Neural cell (in vitro differentiated cells): ENCODE measurements around the gene AKR1E2. TPM values are rescaled to one million over a fixed set of nuclear protein-coding genes. Genes with fewer than 3 reads are reported as not detected.

Experiments used
- H2AFZ ChIP-seq: fragments of 200-600, 300-800 bp; sonication (generic), shearing (Covaris generic); 2 replicates; pipeline ENCODE4 v1.6.0; 2014; ENCODE audit warnings: low read depth, mild to moderate bottlenecking, antibody characterized with exemption, low read length, moderate library complexity
- H3F3A ChIP-seq: fragments of 200-600 bp; shearing (Covaris generic); 2 replicates; pipeline ENCODE4 v1.6.1; 2016; ENCODE audit warnings: mild to moderate bottlenecking, moderate library complexity, mixed read lengths, antibody characterized with exemption, low read length; ENCODE audit not compliant: insufficient read depth, poor library complexity, severe bottlenecking
- H3K27ac ChIP-seq: fragments of 200-600, 300-800 bp; sonication (generic), shearing (Covaris generic); 2 replicates; pipeline ENCODE4 v1.5.1; 2014; ENCODE audit warnings: mild to moderate bottlenecking, low read length, moderate library complexity
- H3K27me3 ChIP-seq: fragments of 300-800, 200-600 bp; sonication (generic), shearing (Covaris generic); 2 replicates; pipeline ENCODE4 v1.6.0; 2014; ENCODE audit warnings: mild to moderate bottlenecking, low read depth, low read length, moderate library complexity; ENCODE audit not compliant: insufficient read depth
- H3K36me3 ChIP-seq: fragments of 300-800, 200-600 bp; sonication (generic), shearing (Covaris generic); 2 replicates; pipeline ENCODE4 v1.5.1; 2014; ENCODE audit warnings: mild to moderate bottlenecking, antibody characterized with exemption, low read length, moderate library complexity; ENCODE audit not compliant: insufficient read depth
- H3K4me2 ChIP-seq: fragments of 300-800, 200-600 bp; sonication (generic), shearing (Covaris generic); 2 replicates; pipeline ENCODE4 v1.6.0; 2014; ENCODE audit warnings: mild to moderate bottlenecking, low read length
- H3K4me3 ChIP-seq: fragments of 300-800, 200-600 bp; sonication (generic), shearing (Covaris generic); 2 replicates; pipeline ENCODE4 v1.5.1; 2014; ENCODE audit warnings: mild to moderate bottlenecking, low read length, moderate library complexity
- H3K79me2 ChIP-seq: fragments of 200-600 bp; shearing (Covaris generic); replicated peaks from 2 replicates; pipeline ENCODE4 v1.6.0; 2014; ENCODE audit warnings: mild to moderate bottlenecking, low read length, moderate library complexity; ENCODE audit not compliant: insufficient read depth
- H3K9ac ChIP-seq: fragments of 300-800, 200-600 bp; sonication (generic), shearing (Covaris generic); 2 replicates; pipeline ENCODE4 v1.6.1; 2016; ENCODE audit warnings: mild to moderate bottlenecking, low read length, mixed read lengths
- H3K9me2 ChIP-seq: fragments of 200-600 bp; shearing (Covaris generic); 2 replicates; pipeline ENCODE4 v1.6.1; 2016; ENCODE audit warnings: mild to moderate bottlenecking, low read length, mixed read lengths; ENCODE audit not compliant: insufficient read depth
- H3K9me3 ChIP-seq: fragments of 200-600, 300-800 bp; sonication (generic), shearing (Covaris generic); 2 replicates; pipeline ENCODE4 v1.6.1; 2016; ENCODE audit warnings: mild to moderate bottlenecking, mixed run types, low read length, moderate library complexity, mixed read lengths
- H4K20me1 ChIP-seq: fragments of 200-600 bp; shearing (Covaris generic); 2 replicates; pipeline ENCODE4 v1.6.1; 2016; ENCODE audit warnings: mild to moderate bottlenecking, mixed run types; ENCODE audit not compliant: insufficient read depth
- EP300 ChIP-seq: fragments of 450-650 bp; conservative IDR thresholded peaks from 2 replicates; pipeline ENCODE4 v1.6.1; 2014; ENCODE audit warnings: antibody characterized with exemption, mild to moderate bottlenecking, moderate library complexity; ENCODE audit not compliant: poor library complexity, severe bottlenecking
- EZH2 ChIP-seq: fragments of 200-600, 300-800 bp; shearing (Covaris generic), sonication (generic); IDR thresholded peaks from 2 replicates; pipeline ENCODE4 v1.6.1; 2014; ENCODE audit warnings: antibody characterized with exemption, low read length, borderline replicate concordance, mild to moderate bottlenecking; ENCODE audit not compliant: insufficient read depth, poor library complexity, severe bottlenecking
- MXI1 ChIP-seq: fragments of 450-650 bp; conservative IDR thresholded peaks from 2 replicates; pipeline ENCODE4 v1.6.1; 2014; ENCODE audit warnings: antibody characterized with exemption, mild to moderate bottlenecking; ENCODE audit not compliant: poor library complexity, severe bottlenecking
- POLR2AphosphoS5 ChIP-seq: IDR thresholded peaks from 2 replicates; pipeline ENCODE4 v1.6.1; 2012
- RAD21 ChIP-seq: fragments of 450-650 bp; conservative IDR thresholded peaks from 2 replicates; pipeline ENCODE4 v1.6.1; 2014; ENCODE audit warnings: antibody characterized with exemption, mild to moderate bottlenecking, moderate library complexity
- SMC3 ChIP-seq: fragments of 450-650 bp; conservative IDR thresholded peaks from 2 replicates; pipeline ENCODE4 v1.6.1; 2014; ENCODE audit warnings: antibody characterized with exemption, mild to moderate bottlenecking, moderate library complexity; ENCODE audit not compliant: poor library complexity
- TAF1 ChIP-seq: IDR thresholded peaks from 2 replicates; pipeline ENCODE4 v1.6.1; 2012; ENCODE audit warnings: low read depth
- polyA plus RNA-seq: library from polyadenylated mRNA; depleted of rRNA; stranded (reverse); fragments of >200 nt; gene quantifications from 2 replicates; pipeline ENCODE4 v1.2.3, GENCODE V29; 2014
- TF ChIP-seq, protein P1 (sequence below): IDR thresholded peaks from 2 replicates; pipeline ENCODE4 v1.6.1; 2012; ENCODE audit warnings: borderline replicate concordance
- TF ChIP-seq, protein P2 (sequence below): fragments of 450-650 bp; IDR thresholded peaks from 2 replicates; pipeline ENCODE4 v1.5.1; 2014; ENCODE audit warnings: antibody characterized with exemption, mild to moderate bottlenecking, moderate library complexity; ENCODE audit not compliant: poor library complexity, severe bottlenecking

Gene AKR1E2
- polyA plus RNA-seq, 1 donor from 2014 or later = not detected

DNA sequence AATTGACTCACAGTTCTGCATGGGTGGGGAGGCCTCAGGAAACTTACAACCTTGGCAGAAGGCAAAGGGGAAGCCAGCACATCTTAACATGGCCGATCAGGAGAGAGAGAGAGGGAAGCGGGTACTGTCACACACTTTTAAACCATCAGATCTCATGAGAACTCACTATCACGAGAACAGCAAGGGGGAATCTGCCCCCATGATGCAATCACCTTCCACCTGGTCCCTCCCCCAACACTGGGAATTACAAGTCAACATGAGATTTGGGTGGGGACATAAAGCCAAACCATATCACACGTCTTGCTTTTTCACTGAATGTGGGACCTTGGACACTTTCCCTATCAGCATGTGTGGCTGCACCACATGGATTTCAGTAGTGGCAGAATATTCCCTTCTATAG is 9.0 kb upstream of the AKR1E2 start:
- no peak for TF ChIP-seq TAF1
- TF ChIP-seq, protein P1, sequence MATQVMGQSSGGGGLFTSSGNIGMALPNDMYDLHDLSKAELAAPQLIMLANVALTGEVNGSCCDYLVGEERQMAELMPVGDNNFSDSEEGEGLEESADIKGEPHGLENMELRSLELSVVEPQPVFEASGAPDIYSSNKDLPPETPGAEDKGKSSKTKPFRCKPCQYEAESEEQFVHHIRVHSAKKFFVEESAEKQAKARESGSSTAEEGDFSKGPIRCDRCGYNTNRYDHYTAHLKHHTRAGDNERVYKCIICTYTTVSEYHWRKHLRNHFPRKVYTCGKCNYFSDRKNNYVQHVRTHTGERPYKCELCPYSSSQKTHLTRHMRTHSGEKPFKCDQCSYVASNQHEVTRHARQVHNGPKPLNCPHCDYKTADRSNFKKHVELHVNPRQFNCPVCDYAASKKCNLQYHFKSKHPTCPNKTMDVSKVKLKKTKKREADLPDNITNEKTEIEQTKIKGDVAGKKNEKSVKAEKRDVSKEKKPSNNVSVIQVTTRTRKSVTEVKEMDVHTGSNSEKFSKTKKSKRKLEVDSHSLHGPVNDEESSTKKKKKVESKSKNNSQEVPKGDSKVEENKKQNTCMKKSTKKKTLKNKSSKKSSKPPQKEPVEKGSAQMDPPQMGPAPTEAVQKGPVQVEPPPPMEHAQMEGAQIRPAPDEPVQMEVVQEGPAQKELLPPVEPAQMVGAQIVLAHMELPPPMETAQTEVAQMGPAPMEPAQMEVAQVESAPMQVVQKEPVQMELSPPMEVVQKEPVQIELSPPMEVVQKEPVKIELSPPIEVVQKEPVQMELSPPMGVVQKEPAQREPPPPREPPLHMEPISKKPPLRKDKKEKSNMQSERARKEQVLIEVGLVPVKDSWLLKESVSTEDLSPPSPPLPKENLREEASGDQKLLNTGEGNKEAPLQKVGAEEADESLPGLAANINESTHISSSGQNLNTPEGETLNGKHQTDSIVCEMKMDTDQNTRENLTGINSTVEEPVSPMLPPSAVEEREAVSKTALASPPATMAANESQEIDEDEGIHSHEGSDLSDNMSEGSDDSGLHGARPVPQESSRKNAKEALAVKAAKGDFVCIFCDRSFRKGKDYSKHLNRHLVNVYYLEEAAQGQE = no peak
- TF ChIP-seq RAD21 = no peak
- no peak for TF ChIP-seq EZH2
- TF ChIP-seq POLR2AphosphoS5 = no peak
- TF ChIP-seq SMC3 = no peak
- TF ChIP-seq, protein P2, sequence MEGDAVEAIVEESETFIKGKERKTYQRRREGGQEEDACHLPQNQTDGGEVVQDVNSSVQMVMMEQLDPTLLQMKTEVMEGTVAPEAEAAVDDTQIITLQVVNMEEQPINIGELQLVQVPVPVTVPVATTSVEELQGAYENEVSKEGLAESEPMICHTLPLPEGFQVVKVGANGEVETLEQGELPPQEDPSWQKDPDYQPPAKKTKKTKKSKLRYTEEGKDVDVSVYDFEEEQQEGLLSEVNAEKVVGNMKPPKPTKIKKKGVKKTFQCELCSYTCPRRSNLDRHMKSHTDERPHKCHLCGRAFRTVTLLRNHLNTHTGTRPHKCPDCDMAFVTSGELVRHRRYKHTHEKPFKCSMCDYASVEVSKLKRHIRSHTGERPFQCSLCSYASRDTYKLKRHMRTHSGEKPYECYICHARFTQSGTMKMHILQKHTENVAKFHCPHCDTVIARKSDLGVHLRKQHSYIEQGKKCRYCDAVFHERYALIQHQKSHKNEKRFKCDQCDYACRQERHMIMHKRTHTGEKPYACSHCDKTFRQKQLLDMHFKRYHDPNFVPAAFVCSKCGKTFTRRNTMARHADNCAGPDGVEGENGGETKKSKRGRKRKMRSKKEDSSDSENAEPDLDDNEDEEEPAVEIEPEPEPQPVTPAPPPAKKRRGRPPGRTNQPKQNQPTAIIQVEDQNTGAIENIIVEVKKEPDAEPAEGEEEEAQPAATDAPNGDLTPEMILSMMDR = no peak
- TF ChIP-seq EP300 = no peak
- TF ChIP-seq MXI1 = no peak
- H3K27ac ChIP-seq = no peak overlapping the region
- H3K9ac ChIP-seq = no peak overlapping the region
- H3K36me3 ChIP-seq = no peaks in the 10 kb centered on the region
- H4K20me1 ChIP-seq = no peaks in the 10 kb centered on the region
- H2AFZ ChIP-seq = no peak overlapping the region
- no peak overlapping the region for H3K4me3 ChIP-seq
- no peaks in the 10 kb centered on the region for H3F3A ChIP-seq
- H3K9me2 ChIP-seq = no peaks in the 10 kb centered on the region
- H3K4me2 ChIP-seq = no peak overlapping the region
- H3K27me3 ChIP-seq = no peaks in the 10 kb centered on the region
- no peaks in the 10 kb centered on the region for H3K9me3 ChIP-seq
- H3K79me2 ChIP-seq = no peaks in the 10 kb centered on the region

DNA sequence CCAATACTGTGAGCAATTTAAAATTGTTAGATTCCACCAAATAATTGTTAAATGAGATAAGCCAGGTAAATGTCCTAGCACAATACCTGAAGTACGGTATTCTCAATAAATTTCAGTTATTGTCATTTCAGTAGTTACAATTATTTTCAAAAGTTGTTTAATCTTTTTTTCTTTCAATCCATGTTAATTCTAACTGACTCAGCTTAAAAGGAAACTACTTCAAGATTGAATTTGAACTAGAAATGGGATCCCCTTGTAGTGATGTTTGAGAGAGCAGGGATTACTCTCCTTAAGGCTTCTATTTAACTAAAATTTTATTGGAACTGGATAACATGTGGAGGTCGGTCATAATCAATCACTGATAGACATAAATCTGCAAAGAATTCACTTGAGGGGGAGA is 6.9 kb upstream of the AKR1E2 start:
- no peaks in the 10 kb centered on the region for H3K36me3 ChIP-seq
- no peaks in the 10 kb centered on the region for H3K27me3 ChIP-seq
- H3K9me3 ChIP-seq = no peaks in the 10 kb centered on the region
- H3F3A ChIP-seq = no peaks in the 10 kb centered on the region
- no peaks in the 10 kb centered on the region for H3K79me2 ChIP-seq
- no peaks in the 10 kb centered on the region for H4K20me1 ChIP-seq
- no peak overlapping the region for H3K4me2 ChIP-seq
- no peak overlapping the region for H3K4me3 ChIP-seq
- no peaks in the 10 kb centered on the region for H3K9me2 ChIP-seq
- H2AFZ ChIP-seq = no peak overlapping the region
- no peak overlapping the region for H3K9ac ChIP-seq
- no peak overlapping the region for H3K27ac ChIP-seq
- TF ChIP-seq EP300 (no peak), RAD21 (no peak)

DNA sequence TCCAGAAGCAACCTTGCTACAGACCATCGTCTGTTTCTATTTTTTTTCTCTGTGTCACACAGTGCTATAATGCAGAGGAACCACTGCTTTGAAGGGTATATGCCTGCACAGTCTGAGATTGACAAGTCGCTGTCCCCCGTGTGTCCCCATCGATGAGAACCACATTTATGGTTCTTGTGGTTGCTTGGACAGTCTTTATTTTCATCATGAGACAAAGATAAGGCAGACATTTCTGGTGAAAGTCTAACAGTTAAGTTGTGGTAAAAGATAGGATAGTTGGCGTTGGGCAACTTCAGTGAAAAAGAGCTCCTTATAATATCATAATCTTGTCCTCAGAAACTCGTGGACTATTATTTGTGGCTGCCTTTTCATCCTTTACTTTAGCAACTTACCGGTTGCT is 6.3 kb upstream of the AKR1E2 start:
- Histone ChIP-seq H3F3A (no peaks in the 10 kb centered on the region), H3K27ac (no peak overlapping the region), H3K79me2 (no peaks in the 10 kb centered on the region), H3K9me3 (no peaks in the 10 kb centered on the region), H3K4me2 (no peak overlapping the region), H3K9ac (no peak overlapping the region), H4K20me1 (no peaks in the 10 kb centered on the region), H3K27me3 (no peaks in the 10 kb centered on the region), H3K9me2 (no peaks in the 10 kb centered on the region), H3K36me3 (no peaks in the 10 kb centered on the region), H3K4me3 (no peak overlapping the region), H2AFZ (no peak overlapping the region)
- TF ChIP-seq POLR2AphosphoS5 (no peak), MXI1 (no peak), EP300 (no peak), RAD21 (no peak), SMC3 (no peak), EZH2 (no peak), TAF1 (no peak)
- TF ChIP-seq, protein P1 = no peak
- TF ChIP-seq, protein P2 = no peak
